ENCODE measurements around the gene XPO5.

XPO5 gene

DNA sequence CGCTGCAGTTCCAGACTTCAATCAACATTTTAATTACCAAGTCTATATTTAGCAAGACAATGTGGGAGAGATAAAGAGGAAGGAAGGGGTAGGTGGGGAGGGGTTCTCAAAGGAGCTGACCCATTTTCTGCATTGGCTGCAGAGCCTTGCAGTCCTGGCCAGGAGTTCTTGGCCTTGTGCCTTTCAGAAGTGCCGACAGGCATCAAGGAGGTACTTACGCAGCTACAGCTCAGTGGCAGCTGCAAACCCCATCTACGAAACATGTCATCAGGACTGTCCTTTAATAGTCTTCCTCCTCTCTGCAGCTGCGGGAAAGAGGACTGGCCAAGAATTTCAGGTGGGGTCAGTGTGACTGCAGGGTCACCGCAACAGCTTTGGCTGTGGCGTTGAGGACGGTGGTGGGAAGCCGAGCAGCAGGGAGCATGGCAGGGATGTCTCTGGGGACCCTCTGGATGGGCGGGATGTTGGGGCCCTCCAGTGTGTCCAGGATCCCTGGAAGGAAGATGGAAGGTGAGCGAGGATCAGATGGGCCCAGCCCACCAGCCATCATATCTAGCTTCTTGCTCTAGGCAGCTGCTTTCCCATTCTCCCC is 63.9 kb downstream of the XPO5 start:
- Histone ChIP-seq H3K36me3 (ENCODE audit: insufficient read depth, low read length) (peaks cover 48% of the 10 kb centered on the region), H3K27me3 (ENCODE audit: control insufficient read depth, insufficient read depth, low read length) (no peaks in the 10 kb centered on the region), H3K9ac (ENCODE audit: low read depth, low read length) (no peak overlapping the region), H3K4me1 (ENCODE audit: control insufficient read depth, insufficient read depth, low read length) (peaks cover 25% of the 10 kb centered on the region), H3K9me3 (replicated peaks; ENCODE audit: low read length) (no peaks in the 10 kb centered on the region), H3K4me2 (ENCODE audit: low read length) (no peak overlapping the region), H3K4me3 (ENCODE audit: low read length) (no peak overlapping the region)

DNA sequence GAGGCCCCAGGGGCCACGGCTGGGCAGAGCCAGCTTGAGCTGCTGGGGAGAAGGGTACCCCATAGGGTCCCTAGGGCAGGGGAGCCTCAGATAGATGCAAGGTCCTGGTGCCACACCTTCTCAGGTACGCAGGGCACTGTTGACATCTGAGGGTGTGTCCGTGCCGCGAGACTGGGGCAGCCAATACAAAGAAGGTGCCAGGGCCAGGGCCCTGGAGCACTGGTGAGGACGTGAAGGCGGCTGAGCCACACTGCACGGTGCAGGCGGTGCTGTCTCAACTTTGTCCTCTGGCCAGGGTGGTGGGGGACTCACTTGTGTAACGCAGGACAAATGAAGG is 65.0 kb downstream of the XPO5 start:
- peak overlapping the region; percentile 99 for H3K4me2 ChIP-seq (ENCODE audit: low read length)
- peaks cover 22% of the 10 kb centered on the region for H3K4me1 ChIP-seq (ENCODE audit: control insufficient read depth, insufficient read depth, low read length)
- H3K4me3 ChIP-seq (ENCODE audit: low read length), result peak overlapping the region; percentile 79
- no peaks in the 10 kb centered on the region for H3K9me3 ChIP-seq (replicated peaks; ENCODE audit: low read length)
- peaks cover 49% of the 10 kb centered on the region for H3K36me3 ChIP-seq (ENCODE audit: insufficient read depth, low read length)
- H3K27me3 ChIP-seq (ENCODE audit: control insufficient read depth, insufficient read depth, low read length), result no peaks in the 10 kb centered on the region
- H3K9ac ChIP-seq (ENCODE audit: low read depth, low read length), result peak overlapping the region; percentile 78

DNA sequence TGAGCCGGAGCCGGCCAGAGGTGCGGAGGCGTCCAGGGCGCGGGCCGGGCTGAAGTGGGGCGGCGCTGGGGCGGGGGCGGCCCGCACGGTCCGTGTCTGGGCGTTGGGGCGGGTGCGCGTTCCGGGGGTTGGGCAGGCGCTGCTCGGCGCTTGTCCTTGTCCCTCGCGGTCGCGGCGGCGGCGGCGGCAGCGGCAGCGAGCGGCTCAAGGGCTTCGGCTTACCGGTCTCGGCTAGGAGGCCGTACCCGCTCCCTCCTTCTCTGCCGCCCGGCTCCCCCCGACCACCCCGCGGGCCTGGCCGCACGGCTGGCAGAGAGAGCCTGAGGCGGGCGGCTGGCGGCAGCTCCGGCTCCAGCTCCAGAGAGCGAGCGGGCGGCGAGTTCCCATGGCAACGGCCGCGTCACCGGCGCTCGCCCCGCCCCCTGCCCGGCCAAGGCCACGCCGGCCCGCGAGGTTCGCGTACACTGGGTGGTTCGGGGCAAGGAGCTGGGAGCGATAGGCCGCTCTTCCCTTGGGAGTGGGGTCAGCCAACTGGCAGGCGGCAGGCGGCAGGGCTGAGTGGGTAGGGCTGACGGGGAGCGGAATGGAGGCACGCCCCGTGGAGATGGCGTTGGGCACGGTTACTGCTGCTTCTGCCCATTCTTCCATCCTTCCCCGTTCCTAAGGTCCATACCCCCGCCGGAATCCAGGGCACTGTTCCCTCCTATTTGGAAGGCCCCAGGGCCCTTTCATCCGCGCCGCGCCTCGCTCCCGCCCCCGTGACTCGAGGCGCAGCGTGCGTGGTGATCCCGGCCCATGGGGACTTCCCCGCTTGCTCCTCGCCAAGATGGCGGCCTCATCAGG is 65.6 kb downstream of the XPO5 start, which contains the start of gene LRRC73:
Gene LRRC73 (minus strand): TSS at position 363 of the 843 bp plus-strand sequence. CDS start 561 bp downstream, outside the sequence.
- peak within 1 kb of the TSS; percentile 78 for H3K9ac ChIP-seq (ENCODE audit: low read depth, low read length)
- peaks cover 49% of the 10 kb centered on the region for H3K36me3 ChIP-seq (ENCODE audit: insufficient read depth, low read length)
- H3K4me3 ChIP-seq (ENCODE audit: low read length), result peak within 1 kb of the TSS; percentile 79
- H3K4me2 ChIP-seq (ENCODE audit: low read length), result peak within 1 kb of the TSS; percentile 99
- no peaks in the 10 kb centered on the region for H3K27me3 ChIP-seq (ENCODE audit: control insufficient read depth, insufficient read depth, low read length)
- H3K9me3 ChIP-seq (replicated peaks; ENCODE audit: low read length), result no peaks in the 10 kb centered on the region
- peaks cover 16% of the 10 kb centered on the region for H3K4me1 ChIP-seq (ENCODE audit: control insufficient read depth, insufficient read depth, low read length)

DNA sequence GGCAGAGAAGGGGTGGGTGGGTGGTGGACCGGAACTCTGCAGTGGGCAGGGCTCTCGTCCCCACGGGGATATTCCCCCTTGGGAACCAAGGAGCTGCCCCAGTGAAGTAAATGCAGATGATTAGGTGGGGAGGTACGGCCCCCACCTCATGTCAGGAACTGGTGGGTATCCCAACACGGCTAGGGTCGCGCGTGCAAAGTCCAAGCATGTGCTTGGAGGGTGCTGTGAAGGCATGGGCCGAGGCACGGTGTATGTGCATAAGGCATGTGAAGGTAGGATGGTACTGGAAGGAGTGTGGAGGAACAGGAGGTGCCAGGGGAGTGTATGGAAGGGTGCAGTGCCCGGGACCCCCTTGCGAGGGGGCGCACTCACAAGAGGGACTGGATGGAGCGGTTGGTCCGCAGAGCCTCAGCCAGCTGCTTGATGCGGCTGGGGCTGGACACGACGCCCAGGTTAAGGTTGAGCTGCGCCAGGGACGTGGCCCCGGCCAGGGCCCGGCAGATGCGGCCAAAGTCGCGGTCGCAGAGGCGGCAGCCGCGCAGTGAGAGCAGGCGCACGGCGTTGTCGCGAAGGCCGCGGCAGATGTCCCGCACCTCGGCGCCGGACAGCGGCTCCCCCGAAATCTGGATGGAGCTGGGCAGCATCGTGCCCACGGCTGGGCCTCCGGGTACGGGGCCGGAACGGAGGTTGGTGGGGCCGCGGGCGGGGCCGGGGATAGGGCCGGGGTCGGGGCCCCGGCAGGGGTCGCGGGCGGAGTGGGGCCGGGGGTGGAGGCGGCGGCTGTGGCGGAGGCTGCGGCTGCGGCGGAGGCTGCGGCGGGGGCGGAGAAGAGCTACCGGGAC is 66.5 kb downstream of the XPO5 start:
- H3K4me1 ChIP-seq (ENCODE audit: control insufficient read depth, insufficient read depth, low read length), result peaks cover 15% of the 10 kb centered on the region
- no peaks in the 10 kb centered on the region for H3K27me3 ChIP-seq (ENCODE audit: control insufficient read depth, insufficient read depth, low read length)
- H3K36me3 ChIP-seq (ENCODE audit: insufficient read depth, low read length), result peaks cover 51% of the 10 kb centered on the region
- H3K4me3 ChIP-seq (ENCODE audit: low read length), result peak overlapping the region; percentile 79
- peak overlapping the region; percentile 78 for H3K9ac ChIP-seq (ENCODE audit: low read depth, low read length)
- H3K9me3 ChIP-seq (replicated peaks; ENCODE audit: low read length), result no peaks in the 10 kb centered on the region
- peak overlapping the region; percentile 99 for H3K4me2 ChIP-seq (ENCODE audit: low read length)

DNA sequence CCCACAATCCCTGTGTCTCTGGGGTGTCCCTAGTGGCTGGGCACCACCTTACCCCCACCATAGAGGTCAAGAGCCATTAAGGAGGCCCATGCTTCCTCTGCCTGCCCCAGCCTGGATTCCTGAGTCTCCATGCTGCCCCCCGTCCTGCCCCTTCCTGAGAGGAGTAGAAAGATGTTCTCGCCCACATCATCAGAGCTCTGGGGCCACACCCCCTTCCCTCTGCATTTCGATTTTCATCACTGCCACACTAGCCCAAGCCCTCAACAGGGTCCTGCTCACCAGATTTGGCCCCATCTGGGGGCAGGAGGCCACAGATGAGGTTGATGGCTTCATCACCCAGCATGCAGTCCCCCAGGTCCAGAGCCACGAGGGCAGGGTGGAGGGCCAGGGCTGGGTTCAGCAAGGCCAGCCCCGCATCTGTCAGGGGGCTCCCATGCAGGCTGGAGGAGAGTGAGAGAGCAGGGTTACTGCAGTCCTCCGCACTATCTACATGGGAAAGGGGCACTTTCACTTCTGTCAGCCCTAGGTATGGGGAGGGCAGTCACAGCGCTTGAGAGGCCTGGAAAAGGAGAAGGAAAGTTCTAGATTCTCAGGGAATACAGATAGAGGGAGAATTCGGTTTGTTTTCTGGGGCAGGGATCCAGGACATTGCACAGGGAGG is 67.2 kb downstream of the XPO5 start:
- H3K4me3 ChIP-seq (ENCODE audit: low read length), result no peak overlapping the region
- H3K27me3 ChIP-seq (ENCODE audit: control insufficient read depth, insufficient read depth, low read length), result no peaks in the 10 kb centered on the region
- no peak overlapping the region for H3K9ac ChIP-seq (ENCODE audit: low read depth, low read length)
- peaks cover 51% of the 10 kb centered on the region for H3K36me3 ChIP-seq (ENCODE audit: insufficient read depth, low read length)
- H3K4me2 ChIP-seq (ENCODE audit: low read length), result peak overlapping the region; percentile 99
- no peaks in the 10 kb centered on the region for H3K9me3 ChIP-seq (replicated peaks; ENCODE audit: low read length)
- peaks cover 15% of the 10 kb centered on the region for H3K4me1 ChIP-seq (ENCODE audit: control insufficient read depth, insufficient read depth, low read length)

DNA sequence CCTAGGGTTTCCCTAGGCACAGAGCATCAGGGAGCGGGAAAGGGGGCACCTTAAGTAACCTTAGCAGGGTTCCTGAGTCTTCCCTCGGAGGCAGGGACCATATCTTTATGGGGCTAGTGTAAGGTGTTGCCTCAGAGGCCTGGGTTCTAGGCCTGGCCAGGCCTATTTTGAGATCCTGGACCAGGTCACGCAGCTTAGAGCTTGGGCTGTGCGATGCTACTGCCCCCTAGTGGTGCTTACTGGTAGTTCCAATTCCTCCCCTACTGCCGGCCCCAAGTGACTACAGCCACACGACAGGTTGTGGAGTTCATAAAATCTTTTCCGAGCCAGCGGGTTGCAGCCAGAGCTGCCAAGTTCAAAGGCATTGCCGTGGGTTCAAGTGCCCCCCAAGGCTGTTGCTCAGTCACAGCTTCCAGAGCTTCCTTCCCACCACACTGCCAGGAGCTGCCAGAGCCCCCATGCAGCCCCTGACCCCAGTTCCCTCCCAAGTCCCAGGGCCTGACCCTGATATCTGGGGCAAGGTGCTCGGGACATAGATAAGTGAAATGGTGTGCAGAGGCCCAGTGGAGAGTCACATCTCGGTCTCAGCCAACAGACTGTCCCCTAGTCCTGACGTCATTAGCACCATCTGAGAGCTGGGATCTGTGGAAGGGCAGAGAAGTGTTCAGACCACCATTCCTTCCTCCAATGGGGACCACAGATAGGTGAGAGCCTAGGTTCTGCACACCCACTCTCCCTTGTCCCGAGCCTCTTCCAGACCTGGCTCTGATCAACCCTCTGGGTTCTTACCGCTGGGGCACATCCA is 69.0 kb downstream of the XPO5 start:
- Histone ChIP-seq H3K27me3 (ENCODE audit: control insufficient read depth, insufficient read depth, low read length) (no peaks in the 10 kb centered on the region), H3K9me3 (replicated peaks; ENCODE audit: low read length) (no peaks in the 10 kb centered on the region), H3K4me1 (ENCODE audit: control insufficient read depth, insufficient read depth, low read length) (peaks cover 15% of the 10 kb centered on the region), H3K9ac (ENCODE audit: low read depth, low read length) (no peak overlapping the region), H3K36me3 (ENCODE audit: insufficient read depth, low read length) (peaks cover 49% of the 10 kb centered on the region), H3K4me3 (ENCODE audit: low read length) (no peak overlapping the region), H3K4me2 (ENCODE audit: low read length) (no peak overlapping the region)

DNA sequence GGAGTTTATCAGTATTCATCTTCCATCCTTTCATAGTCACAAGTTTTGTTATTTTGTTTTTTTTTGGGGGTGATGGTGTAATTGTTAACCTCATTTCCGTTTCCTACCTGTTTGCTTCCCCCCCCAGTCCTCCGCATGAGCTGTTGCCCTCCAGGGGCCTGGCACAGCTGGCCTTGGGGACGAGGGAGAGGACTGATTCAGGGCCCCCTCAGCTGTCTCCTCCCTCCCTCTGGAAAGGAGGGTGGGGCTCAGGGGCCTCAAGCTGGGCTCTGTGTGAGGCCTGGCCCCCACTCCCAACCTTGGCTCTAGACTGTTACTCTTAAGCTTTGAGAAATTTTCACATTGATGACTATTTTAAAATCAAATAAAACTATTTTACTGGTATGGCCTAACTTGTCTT is 69.7 kb downstream of the XPO5 start:
- Histone ChIP-seq H3K27me3 (ENCODE audit: control insufficient read depth, insufficient read depth, low read length) (no peaks in the 10 kb centered on the region), H3K4me3 (ENCODE audit: low read length) (no peak overlapping the region), H3K9ac (ENCODE audit: low read depth, low read length) (no peak overlapping the region), H3K4me2 (ENCODE audit: low read length) (no peak overlapping the region), H3K9me3 (replicated peaks; ENCODE audit: low read length) (no peaks in the 10 kb centered on the region), H3K4me1 (ENCODE audit: control insufficient read depth, insufficient read depth, low read length) (peaks cover 15% of the 10 kb centered on the region), H3K36me3 (ENCODE audit: insufficient read depth, low read length) (peaks cover 44% of the 10 kb centered on the region)

DNA sequence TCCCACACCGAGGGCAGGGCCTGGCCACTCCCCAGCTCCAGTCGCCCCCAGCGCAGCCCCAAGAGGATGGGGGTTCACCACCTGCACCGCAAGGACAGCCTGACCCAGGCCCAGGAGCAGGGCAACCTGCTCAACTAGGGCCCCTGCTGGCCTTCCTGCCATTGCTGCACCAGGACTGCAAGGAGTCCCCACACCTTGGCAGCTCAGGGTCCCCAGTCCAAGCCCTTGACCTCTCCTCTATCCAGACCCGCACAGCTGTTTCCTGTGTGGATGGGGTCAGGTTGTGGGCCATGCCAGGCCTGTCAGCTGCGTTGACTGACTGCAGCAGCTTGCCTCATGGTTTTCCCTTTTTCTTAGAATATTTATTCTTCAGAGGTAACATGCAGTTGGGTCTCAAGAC is 70.1 kb downstream of the XPO5 start:
- no peak overlapping the region for H3K9ac ChIP-seq (ENCODE audit: low read depth, low read length)
- H3K36me3 ChIP-seq (ENCODE audit: insufficient read depth, low read length), result peaks cover 46% of the 10 kb centered on the region
- H3K4me2 ChIP-seq (ENCODE audit: low read length), result no peak overlapping the region
- no peaks in the 10 kb centered on the region for H3K27me3 ChIP-seq (ENCODE audit: control insufficient read depth, insufficient read depth, low read length)
- no peaks in the 10 kb centered on the region for H3K9me3 ChIP-seq (replicated peaks; ENCODE audit: low read length)
- H3K4me1 ChIP-seq (ENCODE audit: control insufficient read depth, insufficient read depth, low read length), result peaks cover 13% of the 10 kb centered on the region
- no peak overlapping the region for H3K4me3 ChIP-seq (ENCODE audit: low read length)

DNA sequence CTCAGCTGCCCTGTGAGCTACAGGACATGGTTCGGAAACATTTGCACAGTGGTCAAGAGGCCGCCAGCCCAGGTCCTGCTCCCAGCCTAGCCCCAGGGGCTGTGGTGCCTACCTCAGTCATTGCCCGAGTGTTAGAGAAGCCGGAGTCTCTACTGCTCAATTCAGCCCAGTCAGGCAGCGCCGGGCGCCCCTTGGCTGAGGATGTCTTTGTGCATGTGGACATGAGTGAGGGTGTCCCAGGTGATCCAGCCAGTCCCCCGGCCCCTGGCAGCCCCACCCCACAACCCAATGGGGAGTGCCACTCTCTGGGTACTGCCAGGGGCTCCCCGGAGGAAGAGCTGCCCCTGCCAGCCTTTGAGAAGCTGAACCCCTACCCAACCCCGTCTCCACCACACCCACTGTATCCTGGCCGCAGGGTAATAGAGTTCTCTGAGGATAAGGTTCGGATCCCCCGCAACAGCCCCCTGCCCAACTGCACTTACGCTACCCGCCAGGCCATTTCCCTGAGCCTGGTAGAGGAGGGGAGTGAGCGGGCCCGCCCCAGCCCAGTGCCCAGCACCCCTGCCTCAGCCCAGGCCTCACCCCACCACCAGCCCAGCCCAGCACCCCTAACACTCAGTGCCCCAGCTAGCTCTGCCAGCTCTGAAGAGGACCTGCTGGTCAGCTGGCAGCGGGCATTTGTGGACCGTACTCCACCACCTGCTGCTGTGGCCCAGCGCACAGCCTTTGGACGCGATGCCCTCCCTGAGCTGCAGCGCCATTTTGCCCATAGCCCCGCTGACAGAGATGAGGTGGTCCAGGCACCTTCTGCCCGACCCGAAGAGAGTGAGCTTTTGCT is 70.9 kb downstream of the XPO5 start:
- Histone ChIP-seq H3K4me2 (ENCODE audit: low read length) (no peak overlapping the region), H3K4me3 (ENCODE audit: low read length) (no peak overlapping the region), H3K36me3 (ENCODE audit: insufficient read depth, low read length) (peaks cover 50% of the 10 kb centered on the region), H3K9me3 (replicated peaks; ENCODE audit: low read length) (no peaks in the 10 kb centered on the region), H3K4me1 (ENCODE audit: control insufficient read depth, insufficient read depth, low read length) (peaks cover 7% of the 10 kb centered on the region), H3K9ac (ENCODE audit: low read depth, low read length) (no peak overlapping the region), H3K27me3 (ENCODE audit: control insufficient read depth, insufficient read depth, low read length) (no peaks in the 10 kb centered on the region)

DNA sequence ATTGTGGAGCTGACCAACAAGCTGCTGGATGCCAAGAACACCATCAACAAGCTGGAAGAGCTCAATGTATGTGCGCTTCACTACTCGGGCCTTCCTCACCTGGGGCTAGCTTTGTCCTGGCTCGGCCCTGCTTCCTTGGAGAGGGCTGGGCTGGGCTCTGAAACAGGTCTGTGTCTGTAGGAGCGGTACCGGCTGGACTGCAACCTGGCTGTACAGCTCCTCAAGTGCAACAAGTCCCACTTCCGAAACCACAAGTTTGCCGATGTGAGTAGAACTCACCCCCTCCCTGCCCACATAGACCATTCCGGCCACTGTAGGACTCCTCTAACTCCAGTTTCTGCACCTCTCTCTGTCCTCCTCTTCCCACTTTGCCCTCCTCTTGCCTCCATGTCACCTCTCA is 72.4 kb downstream of the XPO5 start:
- Histone ChIP-seq H3K36me3 (ENCODE audit: insufficient read depth, low read length) (peaks cover 66% of the 10 kb centered on the region), H3K4me1 (ENCODE audit: control insufficient read depth, insufficient read depth, low read length) (no peaks in the 10 kb centered on the region), H3K27me3 (ENCODE audit: control insufficient read depth, insufficient read depth, low read length) (no peaks in the 10 kb centered on the region), H3K4me3 (ENCODE audit: low read length) (no peak overlapping the region), H3K4me2 (ENCODE audit: low read length) (no peak overlapping the region), H3K9me3 (replicated peaks; ENCODE audit: low read length) (no peaks in the 10 kb centered on the region), H3K9ac (ENCODE audit: low read depth, low read length) (no peak overlapping the region)
